ENCODE results near the gene THADA. TPM values are rescaled to one million over a fixed set of nuclear protein-coding genes. Genes with fewer than 3 reads are reported as not detected.

Gene THADA
- total and polyA plus RNA-seq, 8 donors = 32.9 to 42.7 (median 37.2) TPM

- Histone ChIP-seq H3K27ac (no peak overlapping the region), H3K36me3 (peaks cover 0 to 5% of the 10 kb centered on the region in 2 donors), H3K27me3 (no peaks in the 10 kb centered on the region), H3K9me3 (no peaks in the 10 kb centered on the region), H3K4me1 (peaks cover 10 to 35% of the 10 kb centered on the region in 2 donors), H3K4me3 (no peak overlapping the region)
- no peak for TF ChIP-seq CTCF (IDR thresholded peaks at IDR 0.05)
- intact Hi-C loops (cut with DNase I) = no loop called here
- ATAC-seq (no peak), DNase-seq (no peak)
These were observed 321.1 kb downstream of the THADA start for GRCh38 chr2:43274721-43275120.

GRCh38 chr2:43274055-43274454, 321.8 kb downstream of the THADA start:
- TF ChIP-seq CTCF (IDR thresholded peaks at IDR 0.05) = no peak
- no peaks in the 10 kb centered on the region for H3K9me3 ChIP-seq
- intact Hi-C loops (cut with DNase I) = no loop called here
- no peak overlapping the region for H3K4me3 ChIP-seq
- ATAC-seq = no peak
- peaks cover 16 to 42% of the 10 kb centered on the region in 2 donors for H3K4me1 ChIP-seq
- H3K27me3 ChIP-seq = no peaks in the 10 kb centered on the region
- H3K27ac ChIP-seq = no peak overlapping the region
- DNase-seq = no peak
- no peaks in the 10 kb centered on the region for H3K36me3 ChIP-seq

DNA sequence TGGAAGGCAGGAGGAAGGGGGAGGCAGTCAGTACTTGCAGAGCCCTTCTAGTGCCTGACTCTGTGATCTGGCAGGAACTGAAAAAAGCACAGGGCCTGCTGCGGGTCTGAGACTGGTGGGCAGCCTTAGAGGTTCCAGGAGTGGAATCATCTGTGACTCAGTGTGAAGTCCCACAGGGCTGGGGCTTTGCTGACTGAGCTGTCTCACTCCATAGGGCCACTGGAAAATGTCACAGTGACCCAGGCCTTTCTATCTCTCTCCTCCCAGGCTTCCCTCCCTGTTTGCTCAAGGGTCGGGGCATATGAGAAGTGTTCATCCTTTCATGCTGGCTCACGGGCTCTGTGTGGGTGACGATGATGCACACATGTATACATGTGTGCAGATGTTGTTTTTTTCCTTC, 322.3 kb downstream of the THADA start:
- intact Hi-C loops (cut with DNase I) = no loop called here
- Histone ChIP-seq H3K9me3 (no peaks in the 10 kb centered on the region), H3K4me1 (peaks cover 21 to 47% of the 10 kb centered on the region in 2 donors), H3K27ac (no peak overlapping the region), H3K27me3 (no peaks in the 10 kb centered on the region), H3K36me3 (no peaks in the 10 kb centered on the region), H3K4me3 (no peak overlapping the region)
- ATAC-seq = no peak
- DNase-seq = no peak
- no peak for TF ChIP-seq CTCF (IDR thresholded peaks at IDR 0.05)

DNA sequence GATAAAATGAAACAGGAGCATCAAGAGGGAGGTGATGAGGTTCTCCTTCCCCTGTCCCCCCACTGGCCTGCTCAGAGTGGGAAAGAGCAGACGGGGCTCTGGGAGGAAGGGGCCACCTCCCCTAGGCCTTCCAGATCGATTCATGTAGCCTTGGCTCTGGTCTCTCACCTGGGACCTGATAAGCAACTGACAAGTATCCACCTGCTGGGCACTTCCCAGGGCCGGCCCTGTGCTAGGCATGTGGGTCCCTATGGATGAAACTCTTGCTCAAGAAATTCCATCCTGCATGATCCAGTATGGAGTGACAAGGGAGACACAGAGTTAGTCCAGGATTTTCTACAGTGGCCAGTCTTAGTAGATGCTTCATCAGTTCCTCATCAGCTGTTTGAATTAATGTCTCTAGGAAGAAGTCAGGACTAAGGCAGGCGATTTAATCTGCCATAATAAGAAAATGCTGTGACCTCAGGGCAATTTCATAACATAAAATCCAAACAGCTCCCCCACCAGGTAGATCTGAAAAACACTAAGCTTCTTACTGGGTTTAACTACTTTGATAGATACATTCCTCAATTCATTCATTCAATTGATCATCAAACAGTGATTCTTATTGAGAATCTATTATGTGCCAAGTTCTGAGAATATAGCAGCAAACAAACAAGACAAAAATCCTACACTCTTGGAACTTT, 324.8 kb downstream of the THADA start:
- Histone ChIP-seq H3K27ac (no peak overlapping the region), H3K27me3 (no peaks in the 10 kb centered on the region), H3K4me3 (no peak overlapping the region), H3K36me3 (no peaks in the 10 kb centered on the region), H3K4me1 (peaks cover 12 to 51% of the 10 kb centered on the region in 2 donors), H3K9me3 (no peaks in the 10 kb centered on the region)
- DNase-seq = no peak
- TF ChIP-seq CTCF (IDR thresholded peaks at IDR 0.05) = no peak
- intact Hi-C loops (cut with DNase I) = no loop called here
- no peak for ATAC-seq

DNA sequence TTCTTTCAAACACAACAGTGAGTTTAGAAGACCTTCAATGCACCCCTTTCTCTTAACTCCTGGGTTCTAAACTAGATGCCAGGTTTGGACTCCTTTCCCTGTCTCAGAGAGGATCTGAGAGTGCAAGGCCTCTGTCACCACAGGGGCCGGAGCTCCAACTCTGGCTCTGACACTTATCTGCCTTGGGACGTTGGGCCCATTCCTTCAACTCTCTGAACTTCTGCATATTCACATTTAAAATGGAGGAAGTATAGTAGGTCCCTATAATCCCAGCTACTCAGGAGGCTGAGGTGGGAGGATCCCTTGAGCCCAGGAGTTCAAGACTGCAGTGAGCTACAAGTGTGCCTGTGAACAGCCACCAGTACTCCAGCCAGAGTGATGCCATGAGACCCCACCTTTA, 325.4 kb downstream of the THADA start:
- Histone ChIP-seq H3K9me3 (no peaks in the 10 kb centered on the region), H3K4me3 (no peak overlapping the region), H3K4me1 (peaks cover 12 to 50% of the 10 kb centered on the region in 2 donors), H3K27me3 (no peaks in the 10 kb centered on the region), H3K36me3 (no peaks in the 10 kb centered on the region), H3K27ac (peak overlapping the region; percentile 47 to 67)
- intact Hi-C loops (cut with DNase I) = no loop called here
- no peak for ATAC-seq
- no peak for DNase-seq
- TF ChIP-seq CTCF (IDR thresholded peaks at IDR 0.05) = no peak
